H9 (cell line): ENCODE measurements around the gene ERO1A. TPM values are rescaled to one million over a fixed set of nuclear protein-coding genes. Genes with fewer than 3 reads are reported as not detected.

Source experiments
- DNase-seq: peaks from one replicate; pipeline ENCODE4 v3.0.0-alpha.2; 2017
- H2AFZ ChIP-seq: one replicate; pipeline ENCODE4 v1.6.1; 2013; ENCODE audit warnings: mild to moderate bottlenecking, low read length, control low read depth, moderate library complexity
- H2AK5ac ChIP-seq: 2 replicates; pipeline ENCODE4 v1.6.1; 2013; ENCODE audit warnings: low read length, control low read depth, mixed read lengths; ENCODE audit not compliant: insufficient read length
- H2BK120ac ChIP-seq: one replicate; pipeline ENCODE4 v1.6.1; 2013; ENCODE audit warnings: low read depth, mild to moderate bottlenecking, low read length, control low read depth, inconsistent platforms; ENCODE audit not compliant: poor library complexity, severe bottlenecking
- H2BK12ac ChIP-seq: 2 replicates; pipeline ENCODE4 v1.6.1; 2013; ENCODE audit warnings: low read length, control low read depth, mixed read lengths, low read depth; ENCODE audit not compliant: insufficient read length
- H2BK15ac ChIP-seq: 2 replicates; pipeline ENCODE4 v1.6.1; 2013; ENCODE audit warnings: low read depth, low read length, control low read depth
- H2BK20ac ChIP-seq: one replicate; pipeline ENCODE4 v1.6.1; 2013; ENCODE audit warnings: low read depth, mild to moderate bottlenecking, low read length, control low read depth, inconsistent platforms; ENCODE audit not compliant: poor library complexity, severe bottlenecking
- H2BK5ac ChIP-seq: 2 replicates; pipeline ENCODE4 v1.6.1; 2013; ENCODE audit warnings: low read length, control low read depth, mixed read lengths; ENCODE audit not compliant: insufficient read length
- H3K14ac ChIP-seq: 2 replicates; pipeline ENCODE4 v1.6.1; 2013; ENCODE audit warnings: low read length, control low read depth; ENCODE audit not compliant: insufficient read depth
- H3K18ac ChIP-seq: 2 replicates; pipeline ENCODE4 v1.6.1; 2013; ENCODE audit warnings: low read depth, mild to moderate bottlenecking, mixed read lengths, low read length, control low read depth; ENCODE audit not compliant: insufficient read length
- H3K23ac ChIP-seq: 2 replicates; pipeline ENCODE4 v1.6.1; 2013; ENCODE audit warnings: low read length, control low read depth, mixed read lengths, low read depth; ENCODE audit not compliant: insufficient read length
- H3K23me2 ChIP-seq: 2 replicates; pipeline ENCODE4 v1.6.1; 2013; ENCODE audit warnings: low read depth, mild to moderate bottlenecking, mixed read lengths, low read length, control low read depth; ENCODE audit not compliant: insufficient read length, poor library complexity, severe bottlenecking
- H3K27ac ChIP-seq: 2 replicates; pipeline ENCODE4 v1.5.1; 2013; ENCODE audit warnings: low read length, control low read depth, mixed read lengths, low read depth; ENCODE audit not compliant: insufficient read length
- H3K27me3 ChIP-seq: 2 replicates; pipeline ENCODE4 v1.6.1; 2013; ENCODE audit warnings: low read length, control low read depth, inconsistent platforms; ENCODE audit not compliant: insufficient read depth
- H3K4ac ChIP-seq: 2 replicates; pipeline ENCODE4 v1.6.1; 2013; ENCODE audit warnings: low read depth, mild to moderate bottlenecking, control low read depth, inconsistent platforms, low read length, moderate library complexity
- H3K4me1 ChIP-seq: 2 replicates; pipeline ENCODE4 v1.6.1; 2013; ENCODE audit warnings: low read length, control low read depth, inconsistent platforms; ENCODE audit not compliant: insufficient read depth
- H3K4me2 ChIP-seq: 2 replicates; pipeline ENCODE4 v1.6.1; 2013; ENCODE audit warnings: low read length, control low read depth, mixed read lengths; ENCODE audit not compliant: insufficient read length, insufficient read depth
- H3K56ac ChIP-seq: 2 replicates; pipeline ENCODE4 v1.6.1; 2013; ENCODE audit warnings: low read depth, mild to moderate bottlenecking, mixed read lengths, low read length, control low read depth; ENCODE audit not compliant: insufficient read length
- H3K79me1 ChIP-seq: 2 replicates; pipeline ENCODE4 v1.6.1; 2013; ENCODE audit warnings: low read depth, mild to moderate bottlenecking, moderate library complexity, low read length, control low read depth, inconsistent platforms; ENCODE audit not compliant: insufficient read depth, poor library complexity, severe bottlenecking
- H3K79me2 ChIP-seq: 2 replicates; pipeline ENCODE4 v1.6.1; 2013; ENCODE audit warnings: low read length, control low read depth, inconsistent platforms; ENCODE audit not compliant: insufficient read depth
- H3K9ac ChIP-seq: 2 replicates; pipeline ENCODE4 v1.6.1; 2013; ENCODE audit warnings: low read length, control low read depth, mixed read lengths; ENCODE audit not compliant: insufficient read length; ENCODE audit errors: extremely low read depth
- H3K9me3 ChIP-seq: one replicate; pipeline ENCODE4 v1.6.1; 2013; ENCODE audit warnings: low read depth, low read length, inconsistent platforms; ENCODE audit not compliant: control insufficient read depth
- H3T11ph ChIP-seq: one replicate; pipeline ENCODE4 v1.6.1; 2013; ENCODE audit warnings: mild to moderate bottlenecking, low read length, control low read depth, inconsistent platforms
- H4K20me1 ChIP-seq: one replicate; pipeline ENCODE4 v1.6.1; 2013; ENCODE audit not compliant: control insufficient read depth, insufficient read length, insufficient read depth
- H4K5ac ChIP-seq: 2 replicates; pipeline ENCODE4 v1.6.1; 2013; ENCODE audit warnings: low read depth, mild to moderate bottlenecking, mixed read lengths, low read length, control low read depth; ENCODE audit not compliant: insufficient read length
- H4K8ac ChIP-seq: replicated peaks from 2 replicates; pipeline ENCODE4 v1.6.1; 2013; ENCODE audit warnings: low read length, control low read depth, mixed read lengths, low read depth; ENCODE audit not compliant: insufficient read length
- H4K91ac ChIP-seq: 2 replicates; pipeline ENCODE4 v1.6.1; 2013; ENCODE audit warnings: low read depth, mild to moderate bottlenecking, moderate library complexity, mixed read lengths, low read length, control low read depth; ENCODE audit not compliant: insufficient read length
- H3K27ac Mint-ChIP-seq, 3 experiments: 2 replicates in 2 of 3; 3 replicates in 1 of 3; pipeline ENCODE4 v1.8.0; 2020 to 2021; ENCODE audit warnings: mixed read lengths in 3 of 3, mild to moderate bottlenecking in 1 of 3, moderate library complexity in 1 of 3
- H3K27me3 Mint-ChIP-seq: 2 replicates; pipeline ENCODE4 v1.8.0; 2021; ENCODE audit warnings: low read depth, mild to moderate bottlenecking, moderate library complexity, mixed read lengths
- H3K36me3 Mint-ChIP-seq, 3 experiments: 2 replicates in 2 of 3; 3 replicates in 1 of 3; pipeline ENCODE4 v1.8.0; 2020 to 2021; ENCODE audit warnings: low read depth in 3 of 3, mixed read lengths in 3 of 3; ENCODE audit not compliant: insufficient read depth in 1 of 3
- H3K4me1 Mint-ChIP-seq, 2 experiments: 2 replicates each; pipeline ENCODE4 v1.8.0; 2020; ENCODE audit warnings: mixed read lengths in 2 of 2
- H3K4me3 Mint-ChIP-seq, 2 experiments: 2 replicates in 1 of 2; 3 replicates in 1 of 2; pipeline ENCODE4 v1.8.0; 2020 to 2021; ENCODE audit warnings: mild to moderate bottlenecking in 2 of 2, mixed read lengths in 2 of 2, moderate library complexity in 1 of 2
- H3K9me3 Mint-ChIP-seq, 2 experiments: 2 replicates in 1 of 2; 3 replicates in 1 of 2; pipeline ENCODE4 v1.8.0; 2020; ENCODE audit warnings: mild to moderate bottlenecking in 2 of 2, mixed read lengths in 2 of 2, moderate library complexity in 1 of 2
- CTCF ChIP-seq: fragments of 200-600 bp; sonication (generic); conservative IDR thresholded peaks from 3 replicates; pipeline ENCODE4 v1.8.0; 2021; ENCODE audit warnings: antibody characterized with exemption, mild to moderate bottlenecking
- WGBS: extraction: QIAGEN DNeasy Blood & Tissue Kit; methylation state at CpG from one replicate; pipeline ENCODE4 v1.1.7; 2013; ENCODE audit warnings: missing lambda C conversion rate, low lambda C conversion rate, mixed read lengths; ENCODE audit not compliant: insufficient read length; ENCODE audit errors: extremely low coverage; 5-methylcytosine and 5-hydroxymethylcytosine counted together
- total RNA-seq: library from RNA; stranded (reverse); gene quantifications from 2 replicates; pipeline ENCODE4 v1.2.1, GENCODE V29; 2021

The ERO1A gene
- total RNA-seq, 1 experiment from 2014 or later = 37.1 TPM

GRCh38 chr14:52693532-52693931, 1.8 kb downstream of the ERO1A start:
- no peaks in the 10 kb centered on the region; a peak in 1 of 7 replicates for H3K36me3 Mint-ChIP-seq
- Histone ChIP-seq H3T11ph (no peak overlapping the region), H3K23ac (no peak overlapping the region), H2AK5ac (no peak overlapping the region), H2BK12ac (no peak overlapping the region), H3K9ac (no peak overlapping the region), H2BK20ac (no peak overlapping the region), H3K9me3 (no peaks in the 10 kb centered on the region), H4K5ac (no peak overlapping the region), H3K56ac (no peak overlapping the region), H3K79me2 (peaks cover 2% of the 10 kb centered on the region; the same call in 1 of the 2 replicates), H3K27ac (no peak overlapping the region), H3K14ac (no peak overlapping the region), H2BK5ac (no peak overlapping the region), H3K4me1 (0 out of 2 replicates have a peak, but pooled peaks cover 3% of the 10 kb centered on the region), H4K91ac (no peak overlapping the region), H3K18ac (no peak overlapping the region), H2BK15ac (no peak overlapping the region), H3K4ac (no peak overlapping the region), H3K4me2 (no peak overlapping the region), H3K79me1 (no peaks in the 10 kb centered on the region), H3K23me2 (peaks cover 3% of the 10 kb centered on the region), H4K20me1 (no peaks in the 10 kb centered on the region), H2AFZ (no peak overlapping the region), H4K8ac (no peak overlapping the region), H2BK120ac (no peak overlapping the region), H3K27me3 (no peaks in the 10 kb centered on the region)
- no peaks in the 10 kb centered on the region; the same call in none of the 2 replicates for H3K27me3 Mint-ChIP-seq
- H3K4me3 Mint-ChIP-seq = peak overlapping the region in 1 of 2 experiments; percentile 64; a peak in 3 of 5 replicates
- no peak for DNase-seq
- H3K27ac Mint-ChIP-seq = no peak overlapping the region
- no CpG with 5 or more reads among the region's 7 CpGs for WGBS
- H3K4me1 Mint-ChIP-seq = peaks cover 19 to 32% of the 10 kb centered on the region in 2 experiments
- no peaks in the 10 kb centered on the region for H3K9me3 Mint-ChIP-seq
- TF ChIP-seq CTCF = no peak
